ENCODE measurements around the gene PTPRO.

- TF ChIP-seq, protein P1, sequence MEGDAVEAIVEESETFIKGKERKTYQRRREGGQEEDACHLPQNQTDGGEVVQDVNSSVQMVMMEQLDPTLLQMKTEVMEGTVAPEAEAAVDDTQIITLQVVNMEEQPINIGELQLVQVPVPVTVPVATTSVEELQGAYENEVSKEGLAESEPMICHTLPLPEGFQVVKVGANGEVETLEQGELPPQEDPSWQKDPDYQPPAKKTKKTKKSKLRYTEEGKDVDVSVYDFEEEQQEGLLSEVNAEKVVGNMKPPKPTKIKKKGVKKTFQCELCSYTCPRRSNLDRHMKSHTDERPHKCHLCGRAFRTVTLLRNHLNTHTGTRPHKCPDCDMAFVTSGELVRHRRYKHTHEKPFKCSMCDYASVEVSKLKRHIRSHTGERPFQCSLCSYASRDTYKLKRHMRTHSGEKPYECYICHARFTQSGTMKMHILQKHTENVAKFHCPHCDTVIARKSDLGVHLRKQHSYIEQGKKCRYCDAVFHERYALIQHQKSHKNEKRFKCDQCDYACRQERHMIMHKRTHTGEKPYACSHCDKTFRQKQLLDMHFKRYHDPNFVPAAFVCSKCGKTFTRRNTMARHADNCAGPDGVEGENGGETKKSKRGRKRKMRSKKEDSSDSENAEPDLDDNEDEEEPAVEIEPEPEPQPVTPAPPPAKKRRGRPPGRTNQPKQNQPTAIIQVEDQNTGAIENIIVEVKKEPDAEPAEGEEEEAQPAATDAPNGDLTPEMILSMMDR (conservative IDR thresholded peaks at IDR 0.05; ENCODE audit: low read depth, low read length): no peak
- TF ChIP-seq EZH2phosphoT487 (IDR thresholded peaks at IDR 0.05; ENCODE audit: borderline replicate concordance, low read length) (no peak), EZH2 (IDR thresholded peaks at IDR 0.05; ENCODE audit: low read length, unreplicated experiment) (no peak)
These were observed 183.3 kb downstream of the PTPRO start for GRCh38 chr12:15505616-15506015.
